CD14-positive monocyte (primary cell): ENCODE results near the gene ZNF32. TPM values are rescaled to one million over a fixed set of nuclear protein-coding genes. Genes with fewer than 3 reads are reported as not detected.

ENCODE experiments used
- DNase-seq, 3 donors: peaks; one replicate each; pipeline ENCODE4 v3.0.0-alpha.2; 2011 to 2022
- H2AFZ ChIP-seq: 2 replicates; pipeline ENCODE4 v1.6.0; 2012; ENCODE audit warnings: mild to moderate bottlenecking, low read depth, low read length, inconsistent platforms; ENCODE audit not compliant: insufficient read depth, poor library complexity, severe bottlenecking
- H3K27ac ChIP-seq, 2 donors: 1 replicate in 1 of 2; 2 replicates in 1 of 2; pipeline ENCODE4 v1.5.1; 2012 to 2013; ENCODE audit warnings: low read length in 2 of 2, control low read depth in 1 of 2, inconsistent platforms in 1 of 2, low read depth in 1 of 2, mild to moderate bottlenecking in 1 of 2
- H3K27me3 ChIP-seq, 2 donors: one replicate each; pipeline versions ENCODE4 v1.6.0 to v1.6.1; 2011 to 2013; ENCODE audit warnings: low read length in 2 of 2; ENCODE audit not compliant: control insufficient read depth in 2 of 2, insufficient read depth in 2 of 2
- H3K36me3 ChIP-seq, 2 donors: replicated peaks in 1 of 2; 1 replicate in 1 of 2; 2 replicates in 1 of 2; pipeline versions ENCODE4 v1.5.1 to v1.6.1; 2012 to 2013; ENCODE audit warnings: low read length in 2 of 2, control low read depth in 1 of 2, inconsistent platforms in 1 of 2, mild to moderate bottlenecking in 1 of 2; ENCODE audit not compliant: insufficient read depth in 2 of 2, control insufficient read depth in 1 of 2
- H3K4me1 ChIP-seq, 2 donors: 1 replicate in 1 of 2; 2 replicates in 1 of 2; pipeline versions ENCODE4 v1.5.1 to v1.6.1; 2012 to 2013; ENCODE audit warnings: low read length in 2 of 2, control low read depth in 1 of 2, inconsistent platforms in 1 of 2, mild to moderate bottlenecking in 1 of 2, moderate library complexity in 1 of 2; ENCODE audit not compliant: insufficient read depth in 2 of 2, control insufficient read depth in 1 of 2
- H3K4me2 ChIP-seq: replicated peaks from 2 replicates; pipeline ENCODE3; 2012; ENCODE audit warnings: low read length, moderate library complexity, mild to moderate bottlenecking; ENCODE audit not compliant: poor library complexity, severe bottlenecking; ENCODE audit errors: extremely low read depth
- H3K4me3 ChIP-seq, 3 experiments: fragments of 200-600 bp in 1 of 3; sonication (generic) in 1 of 3; replicated peaks in 1 of 3; 1 replicate in 2 of 3; 2 replicates in 1 of 3; pipeline ENCODE4 v1.5.1; 2011 to 2013; ENCODE audit warnings: low read length in 3 of 3, mild to moderate bottlenecking in 3 of 3, control low read depth in 2 of 3, low read depth in 2 of 3, inconsistent platforms in 1 of 3, moderate library complexity in 1 of 3
- H3K79me2 ChIP-seq: 2 replicates; pipeline ENCODE4 v1.6.0; 2012; ENCODE audit warnings: mild to moderate bottlenecking, control low read depth, inconsistent platforms, low read length, moderate library complexity; ENCODE audit not compliant: insufficient read depth
- H3K9ac ChIP-seq: 2 replicates; pipeline ENCODE4 v1.6.0; 2017; ENCODE audit warnings: low read length, mild to moderate bottlenecking; ENCODE audit not compliant: insufficient read depth, poor library complexity, severe bottlenecking
- H3K9me3 ChIP-seq, 2 donors: replicated peaks in 1 of 2; 1 replicate in 1 of 2; 2 replicates in 1 of 2; pipeline versions ENCODE4 v1.5.1 to v1.6.1; 2012 to 2013; ENCODE audit warnings: low read length in 2 of 2, control low read depth in 1 of 2; ENCODE audit not compliant: control insufficient read depth in 1 of 2, insufficient read depth in 1 of 2
- H4K20me1 ChIP-seq: 2 replicates; pipeline ENCODE4 v1.6.0; 2012; ENCODE audit warnings: mild to moderate bottlenecking, low read length, control low read depth, moderate library complexity; ENCODE audit not compliant: insufficient read depth
- H3K27ac Mint-ChIP-seq, 7 donors: one replicate each; pipeline ENCODE4 v1.8.0; 2020; ENCODE audit warnings: mild to moderate bottlenecking in 7 of 7, mixed read lengths in 7 of 7, moderate library complexity in 6 of 7, inconsistent platforms in 2 of 7
- H3K27me3 Mint-ChIP-seq, 3 donors: one replicate each; pipeline ENCODE4 v1.8.0; 2021 to 2022; ENCODE audit warnings: low read depth in 3 of 3, mild to moderate bottlenecking in 3 of 3, mixed read lengths in 3 of 3, moderate library complexity in 3 of 3, inconsistent platforms in 1 of 3
- H3K36me3 Mint-ChIP-seq, 2 donors: one replicate each; pipeline ENCODE4 v1.8.0; 2020; ENCODE audit warnings: mixed read lengths in 2 of 2, inconsistent platforms in 1 of 2, mild to moderate bottlenecking in 1 of 2
- H3K4me1 Mint-ChIP-seq: one replicate; pipeline ENCODE4 v1.8.0; 2020; ENCODE audit warnings: mild to moderate bottlenecking, mixed read lengths
- H3K4me3 Mint-ChIP-seq, 2 donors: one replicate each; pipeline ENCODE4 v1.8.0; 2020; ENCODE audit warnings: mild to moderate bottlenecking in 2 of 2, mixed read lengths in 2 of 2, moderate library complexity in 1 of 2
- H3K9me3 Mint-ChIP-seq, 7 donors: one replicate each; pipeline ENCODE4 v1.8.0; 2020 to 2022; ENCODE audit warnings: mixed read lengths in 7 of 7, mild to moderate bottlenecking in 6 of 7, moderate library complexity in 6 of 7, inconsistent platforms in 2 of 7
- CTCF ChIP-seq: fragments of 200-600 bp; IDR thresholded peaks from one replicate; pipeline ENCODE4 v1.8.0; 2022; ENCODE audit warnings: antibody characterized with exemption, mild to moderate bottlenecking
- WGBS: methylation state at CpG from one replicate; pipeline ENCODE4 v1.1.5; 2013; ENCODE audit warnings: missing lambda C conversion rate; ENCODE audit not compliant: insufficient coverage; 5-methylcytosine and 5-hydroxymethylcytosine counted together
- intact Hi-C, 2 donors: fragments of 100-400 bp; cut with micrococcal nuclease; formaldehyde crosslinking; loops; one replicate each; pipeline versions ENCODE4 v1.15.0 to v1.15.1; 2023
- polyA plus RNA-seq, 3 donors: library from polyadenylated mRNA; depleted of rRNA in 1 of 3; unstranded in 2 of 3; stranded (reverse) in 1 of 3; fragments of 300-500 nt in 2 of 3; fragments of >200 nt in 1 of 3; fragmentation: Illumina TruSeq in 2 of 3; gene quantifications; 1 replicate in 2 of 3; 2 replicates in 1 of 3; pipeline ENCODE4 v1.2.3, GENCODE V29; 2012 to 2021

The ZNF32 gene
- polyA plus RNA-seq, 3 donors, result 16.7 to 33.6 (median 33.0) TPM

GRCh38 chr10:43658227-43658626, 9.5 kb upstream of the ZNF32 start:
- TF ChIP-seq CTCF, result no peak
- Mint-ChIP-seq H3K4me3 (no peak overlapping the region), H3K9me3 (peaks cover 0 to 11% (median 5%) of the 10 kb centered on the region in 7 donors), H3K27ac (no peak overlapping the region), H3K4me1 (no peaks in the 10 kb centered on the region), H3K36me3 (no peaks in the 10 kb centered on the region), H3K27me3 (peaks cover 6 to 9% (median 9%) of the 10 kb centered on the region in 3 donors)
- WGBS, result 90% methylated on average over 7 of the region's 8 CpGs
- Histone ChIP-seq H2AFZ (no peak overlapping the region), H3K36me3 (no peaks in the 10 kb centered on the region), H3K27me3 (no peaks in the 10 kb centered on the region), H3K27ac (no peak overlapping the region), H3K9ac (no peak overlapping the region), H3K4me3 (no peak overlapping the region), H3K4me2 (no peak overlapping the region), H3K9me3 (no peaks in the 10 kb centered on the region), H3K4me1 (no peaks in the 10 kb centered on the region), H3K79me2 (no peaks in the 10 kb centered on the region), H4K20me1 (no peaks in the 10 kb centered on the region)
- intact Hi-C loops, result no loop called here
- no peak for DNase-seq

- no peaks in the 10 kb centered on the region for H3K27me3 ChIP-seq
- H4K20me1 ChIP-seq, result no peaks in the 10 kb centered on the region
- 95% methylated on average over 5 of the region's 8 CpGs for WGBS
- H3K27me3 Mint-ChIP-seq, result peaks cover 5 to 13% (median 6%) of the 10 kb centered on the region in 3 donors
- no peaks in the 10 kb centered on the region for H3K9me3 ChIP-seq
- H2AFZ ChIP-seq, result no peak overlapping the region
- no peak overlapping the region for H3K4me3 ChIP-seq
- peaks cover 0 to 8% (median 5%) of the 10 kb centered on the region in 7 donors for H3K9me3 Mint-ChIP-seq
- no peaks in the 10 kb centered on the region for H3K79me2 ChIP-seq
- no peaks in the 10 kb centered on the region for H3K4me1 ChIP-seq
- H3K4me3 Mint-ChIP-seq, result no peak overlapping the region
- no peak for DNase-seq
- no peaks in the 10 kb centered on the region for H3K36me3 Mint-ChIP-seq
- no peaks in the 10 kb centered on the region for H3K4me1 Mint-ChIP-seq
- intact Hi-C loops, result no loop called here
- no peak for TF ChIP-seq CTCF
- no peak overlapping the region for H3K9ac ChIP-seq
- no peaks in the 10 kb centered on the region for H3K36me3 ChIP-seq
- H3K4me2 ChIP-seq, result no peak overlapping the region
- no peak overlapping the region for H3K27ac ChIP-seq
- no peak overlapping the region for H3K27ac Mint-ChIP-seq
Observed at GRCh38 chr10:43655311-43655710, 6.6 kb upstream of the ZNF32 start.
